Measurements from ENCODE around the gene FAM170B.

FAM170B gene

DNA sequence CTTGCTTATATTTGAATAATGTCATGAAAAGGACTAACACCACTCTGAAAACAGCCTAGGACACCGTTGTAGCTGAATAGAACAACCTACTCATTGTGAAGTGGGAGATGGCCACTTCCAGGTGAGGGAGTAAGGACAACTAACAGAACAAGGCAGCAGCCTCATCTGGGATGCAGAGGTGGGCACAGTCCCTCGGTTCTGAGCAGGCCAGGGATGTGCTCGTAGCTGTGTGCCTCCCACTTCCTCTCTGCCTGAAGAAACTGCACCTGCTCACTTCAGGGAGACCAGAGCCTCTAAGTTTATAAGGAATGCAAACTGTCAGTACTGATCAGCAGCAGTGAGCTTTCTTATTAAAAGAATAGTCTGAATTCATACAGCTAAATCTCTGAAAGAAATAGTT is 21.0 kb downstream of the FAM170B start:
- DNase-seq (ENCODE audit: low read depth), result no peak
- TF ChIP-seq, protein P1, sequence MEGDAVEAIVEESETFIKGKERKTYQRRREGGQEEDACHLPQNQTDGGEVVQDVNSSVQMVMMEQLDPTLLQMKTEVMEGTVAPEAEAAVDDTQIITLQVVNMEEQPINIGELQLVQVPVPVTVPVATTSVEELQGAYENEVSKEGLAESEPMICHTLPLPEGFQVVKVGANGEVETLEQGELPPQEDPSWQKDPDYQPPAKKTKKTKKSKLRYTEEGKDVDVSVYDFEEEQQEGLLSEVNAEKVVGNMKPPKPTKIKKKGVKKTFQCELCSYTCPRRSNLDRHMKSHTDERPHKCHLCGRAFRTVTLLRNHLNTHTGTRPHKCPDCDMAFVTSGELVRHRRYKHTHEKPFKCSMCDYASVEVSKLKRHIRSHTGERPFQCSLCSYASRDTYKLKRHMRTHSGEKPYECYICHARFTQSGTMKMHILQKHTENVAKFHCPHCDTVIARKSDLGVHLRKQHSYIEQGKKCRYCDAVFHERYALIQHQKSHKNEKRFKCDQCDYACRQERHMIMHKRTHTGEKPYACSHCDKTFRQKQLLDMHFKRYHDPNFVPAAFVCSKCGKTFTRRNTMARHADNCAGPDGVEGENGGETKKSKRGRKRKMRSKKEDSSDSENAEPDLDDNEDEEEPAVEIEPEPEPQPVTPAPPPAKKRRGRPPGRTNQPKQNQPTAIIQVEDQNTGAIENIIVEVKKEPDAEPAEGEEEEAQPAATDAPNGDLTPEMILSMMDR (conservative IDR thresholded peaks at IDR 0.05; ENCODE audit: control insufficient read depth, insufficient read depth, low read depth, low read length), result no peak
- H3K4me3 ChIP-seq (ENCODE audit: control insufficient read depth, low read depth, low read length), result no peak overlapping the region

DNA sequence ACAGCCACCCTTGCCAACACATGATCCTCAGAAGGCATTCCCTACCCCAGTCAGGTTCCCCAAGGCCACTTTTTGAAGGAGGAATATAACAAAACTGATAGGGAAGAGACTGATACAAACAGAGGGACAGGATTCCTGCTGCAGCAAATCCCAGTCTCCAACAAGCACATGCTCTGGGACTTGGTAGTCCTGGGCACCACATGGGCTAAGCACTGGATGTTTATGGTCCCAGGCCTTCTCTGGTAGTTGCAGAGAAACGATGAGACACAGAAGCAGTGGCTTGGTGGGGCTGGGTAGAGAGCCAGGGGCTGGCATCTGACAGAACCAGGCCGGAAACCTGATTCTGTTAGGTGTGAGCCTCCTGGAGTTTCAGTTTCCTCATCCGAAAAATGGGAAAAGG is 21.7 kb downstream of the FAM170B start:
- TF ChIP-seq, protein P1 (conservative IDR thresholded peaks at IDR 0.05; ENCODE audit: control insufficient read depth, insufficient read depth, low read depth, low read length), result no peak
- H3K4me3 ChIP-seq (ENCODE audit: control insufficient read depth, low read depth, low read length), result no peak overlapping the region
- DNase-seq (ENCODE audit: low read depth), result no peak

DNA sequence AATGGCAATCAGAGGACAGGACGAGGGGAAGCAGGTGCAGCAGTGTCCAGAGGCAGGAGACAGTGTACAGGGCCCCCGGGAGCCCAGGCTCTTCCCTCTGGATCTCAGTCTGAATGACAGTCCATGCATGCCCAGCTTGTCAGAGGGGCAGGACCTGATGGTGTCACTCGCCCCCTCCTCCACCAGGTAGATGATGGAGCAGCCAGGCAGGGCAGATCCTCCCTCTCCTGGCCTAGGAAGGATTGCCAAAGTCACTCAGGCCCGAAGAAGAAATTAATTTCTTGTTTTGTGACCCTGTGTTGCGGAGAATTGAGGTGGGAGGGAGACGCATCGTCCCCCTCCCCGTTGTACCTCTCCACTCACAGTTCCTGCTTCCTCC is 22.5 kb downstream of the FAM170B start:
- H3K4me3 ChIP-seq (ENCODE audit: control insufficient read depth, low read depth, low read length), result no peak overlapping the region

DNA sequence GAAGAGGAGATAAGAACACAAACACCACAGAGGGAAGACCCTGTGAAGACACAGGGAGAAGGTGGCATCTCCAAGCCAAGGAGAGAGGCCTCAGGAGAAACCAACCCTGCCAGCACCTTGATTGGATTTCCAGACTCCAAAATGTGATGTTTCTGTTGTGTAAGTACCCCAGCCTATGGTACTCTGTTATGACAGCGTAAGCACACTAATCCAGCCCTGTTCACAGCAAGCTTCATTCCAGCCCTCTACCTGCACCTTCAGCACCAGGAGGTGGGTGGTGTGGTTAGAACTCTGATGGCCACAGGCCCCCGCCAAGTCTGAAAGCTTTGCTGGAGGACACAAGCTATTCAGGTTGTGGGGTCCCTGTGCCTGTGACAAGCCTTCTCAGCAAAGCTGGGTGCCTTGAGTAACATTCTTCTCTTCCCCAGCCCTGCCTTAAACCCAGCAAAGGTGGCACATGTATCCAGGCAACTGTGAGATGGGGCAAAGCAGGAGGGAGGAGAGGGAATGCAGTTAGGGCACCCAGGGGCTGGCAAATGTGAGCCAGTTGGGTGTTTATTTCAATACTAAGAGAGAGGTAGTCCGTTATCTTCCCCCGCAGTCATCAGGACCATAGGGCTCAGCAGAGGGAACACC is 23.0 kb downstream of the FAM170B start:
- no peak overlapping the region for H3K4me3 ChIP-seq (ENCODE audit: control insufficient read depth, low read depth, low read length)
- TF ChIP-seq, protein P1 (conservative IDR thresholded peaks at IDR 0.05; ENCODE audit: control insufficient read depth, insufficient read depth, low read depth, low read length), result no peak
- DNase-seq (ENCODE audit: low read depth), result no peak

More for the DNA sequence above, 22.5 kb downstream of the FAM170B start:
- no peak for DNase-seq (ENCODE audit: low read depth)
- TF ChIP-seq, protein P1 (conservative IDR thresholded peaks at IDR 0.05; ENCODE audit: control insufficient read depth, insufficient read depth, low read depth, low read length), result no peak

DNA sequence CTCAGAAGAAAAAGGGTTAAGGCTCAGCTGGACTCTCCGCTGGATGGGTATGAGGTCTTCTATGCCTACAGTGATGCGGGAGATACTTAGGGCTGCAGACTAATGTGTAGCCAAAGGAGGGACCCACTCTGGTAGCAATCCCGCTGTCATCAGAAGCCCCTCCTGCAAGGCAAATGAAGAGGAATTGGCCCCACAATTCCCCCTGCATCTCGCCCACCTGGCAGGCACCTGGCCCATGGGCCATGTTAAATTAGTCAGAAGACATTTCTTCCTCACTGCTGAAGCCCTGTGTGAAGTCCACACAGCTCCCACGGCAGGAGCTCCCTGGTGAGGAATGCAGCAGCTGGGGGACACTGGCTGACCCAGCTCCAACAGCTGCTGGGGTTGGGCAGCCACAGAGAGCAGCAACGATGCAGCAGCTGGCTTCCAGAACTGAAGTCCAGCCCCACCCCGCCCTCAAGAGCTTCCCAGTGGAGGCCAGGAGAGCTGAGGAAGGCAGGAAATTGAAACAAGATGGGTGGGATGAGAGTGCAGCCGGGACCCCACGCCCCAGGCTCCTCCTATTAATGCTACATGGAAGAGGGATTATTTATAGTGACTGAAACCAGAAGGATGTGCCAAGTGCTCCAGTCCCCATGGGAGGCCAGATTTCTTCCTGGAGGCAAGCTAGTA is 24.0 kb downstream of the FAM170B start:
- H3K4me3 ChIP-seq (ENCODE audit: control insufficient read depth, low read depth, low read length), result no peak overlapping the region
- DNase-seq (ENCODE audit: low read depth), result peak; percentile 75
- TF ChIP-seq, protein P1 (conservative IDR thresholded peaks at IDR 0.05; ENCODE audit: control insufficient read depth, insufficient read depth, low read depth, low read length), result no peak

DNA sequence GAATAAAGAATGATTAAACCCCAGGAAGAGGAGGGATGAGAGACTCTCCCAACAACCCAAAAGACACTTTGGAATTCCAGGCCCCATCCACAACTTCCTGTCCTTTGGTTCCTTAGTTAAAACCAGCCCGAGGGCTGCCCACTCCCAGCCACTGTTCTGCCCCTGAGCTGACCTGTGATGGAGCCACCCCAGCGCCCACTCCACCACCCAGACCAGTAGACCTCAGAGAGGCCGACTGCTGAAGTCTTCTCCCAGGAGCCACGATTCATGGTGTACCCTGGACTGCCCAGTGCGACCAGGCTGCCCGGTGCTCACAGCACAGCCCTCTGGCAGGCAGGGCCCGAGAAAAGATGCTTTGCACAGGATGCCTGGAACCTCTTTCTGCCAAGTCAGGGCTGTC is 25.2 kb downstream of the FAM170B start:
- no peak overlapping the region for H3K4me3 ChIP-seq (ENCODE audit: control insufficient read depth, low read depth, low read length)
- no peak for DNase-seq (ENCODE audit: low read depth)
- TF ChIP-seq, protein P1 (conservative IDR thresholded peaks at IDR 0.05; ENCODE audit: control insufficient read depth, insufficient read depth, low read depth, low read length), result no peak
